GM12892 (cell line): ENCODE data around the gene LRRC70.

Source experiments
- DNase-seq: peaks from one replicate; pipeline ENCODE4 v3.0.0; 2011; ENCODE audit not compliant: insufficient read length
- FAIRE-seq: peaks from 2 replicates; lab custom pipeline; 2011; peaks lifted over from hg19 to GRCh38; lab: Jason Lieb, UNC
- POLR2A ChIP-seq: IDR thresholded peaks from 2 replicates; pipeline ENCODE4 v1.6.1; 2011; ENCODE audit warnings: low read depth, low read length, control low read depth
- POLR2AphosphoS5 ChIP-seq: IDR thresholded peaks from 2 replicates; pipeline ENCODE4 v1.6.1; 2011; ENCODE audit warnings: low read depth, low read length, control low read depth
- TAF1 ChIP-seq: IDR thresholded peaks from 2 replicates; pipeline ENCODE4 v1.6.1; 2011; ENCODE audit warnings: low read depth, mild to moderate bottlenecking, control low read depth, low read length, borderline replicate concordance

LRRC70 gene

DNA sequence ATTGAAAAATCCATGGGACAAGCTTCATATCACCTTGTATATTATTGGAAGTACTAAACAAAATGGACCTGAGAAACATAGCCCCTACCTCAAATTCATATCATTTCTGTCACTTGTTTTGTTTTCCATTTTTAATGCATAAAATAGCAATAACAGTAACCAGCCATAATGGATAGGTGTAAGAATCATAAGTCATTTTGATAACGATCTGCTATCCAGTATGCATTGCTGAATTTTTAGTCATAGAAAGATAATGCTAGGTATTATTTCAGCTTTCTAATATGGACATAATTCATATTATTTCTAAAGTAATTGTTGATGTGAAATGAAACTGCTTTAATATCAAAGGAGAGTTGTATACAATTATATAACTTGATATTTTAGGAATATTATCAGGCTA is 1.1 kb upstream of the LRRC70 start:
- FAIRE-seq (no peak), DNase-seq (no peak)
- TF ChIP-seq POLR2AphosphoS5 (no peak), POLR2A (no peak), TAF1 (no peak)

DNA sequence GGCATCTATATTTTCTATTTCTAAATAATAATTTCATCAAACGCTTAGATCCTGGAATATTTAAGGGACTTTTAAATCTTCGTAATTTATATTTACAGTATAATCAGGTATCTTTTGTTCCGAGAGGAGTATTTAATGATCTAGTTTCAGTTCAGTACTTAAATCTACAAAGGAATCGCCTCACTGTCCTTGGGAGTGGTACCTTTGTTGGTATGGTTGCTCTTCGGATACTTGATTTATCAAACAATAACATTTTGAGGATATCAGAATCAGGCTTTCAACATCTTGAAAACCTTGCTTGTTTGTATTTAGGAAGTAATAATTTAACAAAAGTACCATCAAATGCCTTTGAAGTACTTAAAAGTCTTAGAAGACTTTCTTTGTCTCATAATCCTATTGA is 1.1 kb downstream of the LRRC70 start:
- DNase-seq (no peak), FAIRE-seq (no peak)
- TF ChIP-seq POLR2AphosphoS5: no peak
- no peak for TF ChIP-seq TAF1
- TF ChIP-seq POLR2A: no peak

DNA sequence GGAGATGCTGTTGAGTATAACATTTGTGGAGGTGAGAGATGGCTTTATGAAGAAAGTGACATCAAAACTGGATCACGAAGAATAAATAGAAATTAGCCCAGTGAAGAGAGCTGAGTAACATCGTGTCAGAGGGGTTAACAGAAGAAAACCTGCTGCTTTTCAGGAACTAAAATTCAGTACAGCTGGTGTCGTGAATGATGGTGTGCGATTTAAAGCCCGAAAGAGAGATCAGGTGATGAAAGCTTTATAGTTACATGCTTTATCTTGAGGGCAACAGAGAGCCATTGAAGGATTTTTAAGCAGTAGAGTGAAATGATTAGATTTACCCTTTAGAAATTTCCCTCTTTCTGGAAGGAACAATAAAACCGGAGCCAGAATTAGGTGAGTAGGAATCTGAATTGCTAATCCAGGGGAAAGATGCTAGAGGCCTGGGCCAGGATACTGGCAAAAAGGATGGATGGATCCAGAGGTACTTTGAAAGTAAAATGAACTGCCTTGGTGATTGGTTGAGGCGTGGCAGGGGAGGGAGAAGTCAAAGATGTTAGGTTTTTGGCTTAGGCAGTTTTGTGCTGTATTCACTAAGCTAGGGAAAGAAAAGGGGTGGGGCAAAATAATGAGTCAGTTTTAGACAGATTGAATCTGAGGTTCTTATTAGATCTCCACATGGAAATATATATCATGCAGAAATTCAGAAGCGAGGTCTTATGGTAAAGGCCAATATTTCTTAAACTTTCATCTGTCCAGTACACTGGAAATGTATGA is 3.4 kb downstream of the LRRC70 start:
- FAIRE-seq (no peak), DNase-seq (no peak)
- TF ChIP-seq POLR2AphosphoS5 (no peak), POLR2A (no peak), TAF1 (no peak)

DNA sequence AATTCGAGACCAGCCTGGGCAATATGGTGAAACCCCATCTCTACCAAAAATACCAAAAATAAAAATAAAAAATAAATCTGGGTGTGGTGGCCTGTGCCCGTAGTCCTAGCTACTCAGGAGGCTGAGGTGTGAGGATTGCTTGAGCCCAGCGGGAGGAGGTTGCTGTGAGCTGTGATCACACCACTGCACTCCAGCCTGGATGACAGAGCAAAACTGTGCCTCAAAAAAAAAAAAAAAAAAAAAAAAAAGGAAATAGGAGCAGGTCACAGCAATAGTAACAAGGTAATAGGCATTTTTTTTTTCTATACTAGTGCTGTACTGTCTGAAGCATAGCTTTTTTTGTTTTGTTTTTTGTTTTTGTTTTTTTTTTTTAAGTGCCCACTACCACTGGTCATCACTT is 5.8 kb downstream of the LRRC70 start:
- DNase-seq (no peak), FAIRE-seq (no peak)
- TF ChIP-seq TAF1: no peak
- TF ChIP-seq POLR2AphosphoS5: no peak
- TF ChIP-seq POLR2A: no peak

DNA sequence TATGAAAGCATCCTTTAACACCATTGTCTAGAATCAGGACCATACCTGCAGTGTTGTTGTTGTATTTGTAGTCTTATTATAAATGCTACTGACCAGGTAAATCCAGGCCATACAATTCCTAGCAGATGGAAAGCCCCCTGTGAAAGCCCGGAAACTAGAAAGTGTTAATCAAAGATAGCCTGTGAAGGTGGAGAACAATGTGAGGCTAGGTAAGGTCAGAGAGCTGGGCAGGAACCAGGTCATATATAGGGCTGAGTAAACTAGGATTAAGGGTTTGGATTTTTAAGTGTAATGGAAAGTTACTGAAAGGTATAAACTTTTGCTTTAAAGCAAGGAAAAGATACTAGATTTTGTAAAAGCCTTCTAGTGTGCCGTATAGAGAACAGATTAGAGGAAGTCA is 6.7 kb downstream of the LRRC70 start:
- DNase-seq (no peak), FAIRE-seq (no peak)
- TF ChIP-seq POLR2A (no peak), TAF1 (no peak), POLR2AphosphoS5 (no peak)

DNA sequence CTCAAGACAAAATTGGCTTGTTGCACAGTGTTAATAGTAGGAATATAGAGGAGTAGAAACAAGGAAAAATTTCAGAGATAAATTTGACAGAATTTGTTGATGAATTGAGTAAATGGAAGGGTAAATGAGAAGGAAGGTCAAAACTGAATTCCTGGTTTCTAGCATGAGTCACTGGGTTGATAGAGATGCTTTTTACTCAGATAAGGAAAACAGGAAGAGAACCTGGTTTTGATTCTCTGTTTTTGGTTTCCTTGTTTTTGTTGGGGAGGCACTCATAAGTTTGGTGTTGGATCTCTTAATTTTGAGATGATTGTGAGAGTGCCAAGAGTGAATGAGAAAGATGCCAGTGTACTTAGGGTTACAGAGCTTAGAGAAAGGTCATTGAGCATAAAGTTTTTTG is 7.1 kb downstream of the LRRC70 start:
- FAIRE-seq (no peak), DNase-seq (no peak)
- TF ChIP-seq POLR2AphosphoS5 (no peak), TAF1 (no peak), POLR2A (no peak)

DNA sequence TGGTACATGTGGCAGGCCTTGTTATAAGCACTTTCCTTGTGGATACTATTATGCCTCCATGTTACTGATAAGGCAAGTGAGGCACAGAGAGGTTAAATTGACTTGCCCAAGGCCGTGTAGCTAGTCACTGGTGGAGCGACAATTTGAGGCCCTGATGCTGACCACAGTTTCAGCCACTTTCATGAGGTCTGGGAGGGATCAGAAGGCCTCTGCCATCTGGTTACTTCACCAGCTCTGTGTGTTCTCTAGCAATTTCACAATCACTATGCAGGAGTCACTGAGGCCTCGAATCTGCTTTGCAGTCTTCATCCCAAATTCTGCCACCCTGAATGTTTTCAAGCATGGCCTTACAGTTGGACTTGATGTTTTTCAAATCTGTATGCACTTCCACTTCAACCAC is 9.1 kb downstream of the LRRC70 start:
- TF ChIP-seq POLR2AphosphoS5: no peak
- TF ChIP-seq TAF1: no peak
- no peak for TF ChIP-seq POLR2A
- no peak for DNase-seq
- FAIRE-seq: peak; percentile 56

DNA sequence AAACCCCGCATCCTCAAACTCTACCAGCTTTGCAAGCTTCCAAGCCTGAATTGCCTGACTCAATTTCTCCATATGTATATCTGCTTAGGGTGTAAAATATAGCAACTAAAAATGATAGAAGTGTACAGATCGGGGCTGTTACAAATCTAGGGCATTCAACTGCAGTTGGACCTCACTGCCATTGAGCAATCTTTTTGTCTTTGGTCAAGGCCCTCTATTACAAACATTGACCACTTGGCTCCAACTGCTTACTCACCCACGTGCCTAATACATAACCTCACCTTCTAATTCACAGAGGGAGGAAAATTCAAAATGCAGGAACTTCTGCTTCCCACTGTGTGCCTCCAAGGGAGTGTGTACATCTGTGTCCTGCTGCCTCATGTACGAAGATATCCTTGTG is 10.0 kb downstream of the LRRC70 start:
- TF ChIP-seq TAF1: no peak
- TF ChIP-seq POLR2A: no peak
- TF ChIP-seq POLR2AphosphoS5: no peak
- no peak for FAIRE-seq

DNA sequence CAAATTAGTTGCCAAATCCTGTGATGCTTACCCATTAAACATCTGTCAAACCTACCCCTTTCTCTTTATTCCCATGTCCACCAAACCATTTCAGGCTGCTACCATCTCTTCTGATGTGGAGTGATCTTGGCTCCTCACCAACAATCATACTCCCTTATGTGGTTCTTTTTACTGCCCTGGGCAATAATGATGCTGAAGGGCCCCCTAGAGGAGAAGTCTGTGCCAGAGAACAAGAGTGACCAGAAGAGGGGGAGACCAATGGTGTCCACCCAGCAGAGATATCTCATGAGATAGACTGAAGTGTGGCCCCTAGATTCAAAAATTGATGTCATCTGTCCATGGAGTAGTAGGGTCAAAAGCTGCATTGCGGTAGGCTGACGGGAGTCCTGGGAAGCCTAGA is 10.9 kb downstream of the LRRC70 start:
- DNase-seq (no peak), FAIRE-seq (no peak)
- TF ChIP-seq POLR2A: no peak
- TF ChIP-seq POLR2AphosphoS5: no peak
- TF ChIP-seq TAF1: no peak

More for the DNA sequence above, 10.0 kb downstream of the LRRC70 start:
- DNase-seq: no peak

DNA sequence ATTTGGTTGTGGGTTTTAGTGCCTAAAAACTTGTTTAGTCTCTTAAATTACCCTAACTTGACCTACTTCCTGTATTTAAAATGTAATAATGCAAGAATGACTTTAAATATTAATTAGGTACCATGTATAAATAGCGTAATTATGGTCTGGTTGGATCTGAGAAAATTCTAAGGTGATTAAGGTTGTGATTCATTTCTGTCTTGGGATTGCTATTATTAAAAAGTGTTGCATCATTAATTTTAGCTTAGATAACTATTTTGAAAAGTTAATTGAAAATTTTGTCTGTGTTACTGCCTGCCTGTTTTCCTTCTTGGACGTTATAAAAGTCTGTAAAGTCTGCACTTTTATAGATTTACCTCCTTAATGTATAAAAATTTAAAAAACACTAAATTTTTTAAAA is 11.8 kb downstream of the LRRC70 start:
- DNase-seq (no peak), FAIRE-seq (no peak)
- TF ChIP-seq POLR2AphosphoS5: no peak
- TF ChIP-seq POLR2A: no peak
- TF ChIP-seq TAF1: no peak

DNA sequence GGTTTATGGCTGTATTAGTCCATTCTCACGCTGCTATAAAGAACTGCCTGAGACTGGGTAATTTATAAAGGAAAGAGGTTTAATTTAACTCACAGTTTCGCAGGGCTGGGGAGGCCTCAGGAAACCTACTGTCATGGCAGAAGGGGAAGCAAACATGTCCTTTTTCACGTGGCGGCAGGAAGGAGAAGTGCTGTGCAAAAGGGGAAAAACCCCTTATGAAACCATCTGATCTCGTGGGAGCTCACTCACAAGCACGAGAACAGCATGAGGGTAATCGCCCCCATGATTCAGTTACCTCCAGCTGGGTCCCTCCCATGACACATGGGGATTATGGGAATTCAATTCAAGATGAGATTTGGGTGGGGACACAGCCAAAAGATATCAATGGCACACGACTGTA is 13.9 kb downstream of the LRRC70 start:
- FAIRE-seq (no peak), DNase-seq (no peak)
- TF ChIP-seq TAF1: no peak
- no peak for TF ChIP-seq POLR2A

DNA sequence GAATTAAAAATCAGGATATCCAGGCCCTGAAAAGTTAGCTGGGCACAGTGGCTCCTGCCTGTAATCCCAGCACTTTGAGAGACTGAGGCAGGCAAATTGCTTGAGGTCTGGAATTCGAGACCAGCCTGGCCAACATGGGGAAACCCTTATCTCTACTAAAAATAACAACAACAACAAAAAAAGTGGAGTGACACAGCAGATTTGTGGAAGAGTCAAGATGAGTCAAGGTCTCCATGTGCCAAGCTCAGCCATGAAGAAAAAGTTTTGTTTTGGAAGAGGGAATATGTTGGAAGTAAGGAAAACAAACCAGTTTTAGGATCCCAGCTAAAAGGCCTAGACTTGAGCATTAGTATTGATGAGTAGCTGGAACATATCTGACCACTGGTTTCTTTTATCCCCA is 14.7 kb downstream of the LRRC70 start:
- no peak for DNase-seq
- FAIRE-seq: no peak
- no peak for TF ChIP-seq TAF1
- TF ChIP-seq POLR2A: no peak
- TF ChIP-seq POLR2AphosphoS5: no peak
